Prostate gland (tissue), 2 donors: ENCODE data around the gene FCGR1A.
"Not testable (repeated sequence)": the region's sequence is repeated elsewhere in the genome, so short reads cannot be mapped to it uniquely, and the experiment has no call there.

Experiments
- POLR2A ChIP-seq: fragments of 450-650 bp; IDR thresholded peaks from one replicate; pipeline ENCODE4 v1.6.1; 2016; ENCODE audit warnings: antibody characterized with exemption, mild to moderate bottlenecking
- POLR2AphosphoS5 ChIP-seq: sonication (generic); formaldehyde crosslinking; IDR thresholded peaks from one replicate; pipeline ENCODE4 v1.6.1; 2017; ENCODE audit warnings: antibody characterized with exemption
- TF ChIP-seq, protein P1 (sequence below), 4 experiments: fragments of 200-600 bp in 2 of 4; fragments of 450-650 bp in 2 of 4; sonication (generic) in 2 of 4; IDR thresholded peaks; 1 replicate in 3 of 4; 2 replicates in 1 of 4; pipeline ENCODE4 v1.5.1; 2016 to 2019; ENCODE audit warnings: antibody characterized with exemption in 4 of 4, mild to moderate bottlenecking in 2 of 4, moderate library complexity in 2 of 4

DNA sequence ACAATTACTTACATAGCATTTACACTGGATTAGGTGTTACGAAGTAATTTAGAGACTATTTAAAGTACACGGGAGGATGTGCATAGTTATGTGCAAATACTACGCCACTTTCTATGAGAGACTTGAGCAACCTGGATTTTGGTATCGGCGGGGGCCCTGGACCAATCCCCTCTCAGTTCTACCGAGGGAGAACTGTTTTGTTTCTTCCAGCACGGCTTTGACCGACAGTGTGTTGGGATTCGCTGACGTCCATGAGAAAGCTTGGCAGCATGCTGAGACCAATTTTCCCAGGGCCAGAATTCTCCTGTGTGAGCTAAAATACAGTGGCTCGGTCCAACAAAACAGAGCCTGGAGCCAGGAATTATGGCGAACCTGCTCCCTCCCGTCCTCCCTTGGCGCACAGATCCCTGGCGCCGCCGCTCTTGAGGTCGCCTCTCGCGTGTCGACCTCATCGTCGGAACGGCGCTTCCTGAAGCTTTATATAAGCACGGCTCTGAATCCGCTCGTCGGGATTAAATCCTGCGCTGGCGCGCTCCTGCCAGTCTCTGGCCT, 49.3 kb downstream of the FCGR1A start:
- TF ChIP-seq, protein P1, sequence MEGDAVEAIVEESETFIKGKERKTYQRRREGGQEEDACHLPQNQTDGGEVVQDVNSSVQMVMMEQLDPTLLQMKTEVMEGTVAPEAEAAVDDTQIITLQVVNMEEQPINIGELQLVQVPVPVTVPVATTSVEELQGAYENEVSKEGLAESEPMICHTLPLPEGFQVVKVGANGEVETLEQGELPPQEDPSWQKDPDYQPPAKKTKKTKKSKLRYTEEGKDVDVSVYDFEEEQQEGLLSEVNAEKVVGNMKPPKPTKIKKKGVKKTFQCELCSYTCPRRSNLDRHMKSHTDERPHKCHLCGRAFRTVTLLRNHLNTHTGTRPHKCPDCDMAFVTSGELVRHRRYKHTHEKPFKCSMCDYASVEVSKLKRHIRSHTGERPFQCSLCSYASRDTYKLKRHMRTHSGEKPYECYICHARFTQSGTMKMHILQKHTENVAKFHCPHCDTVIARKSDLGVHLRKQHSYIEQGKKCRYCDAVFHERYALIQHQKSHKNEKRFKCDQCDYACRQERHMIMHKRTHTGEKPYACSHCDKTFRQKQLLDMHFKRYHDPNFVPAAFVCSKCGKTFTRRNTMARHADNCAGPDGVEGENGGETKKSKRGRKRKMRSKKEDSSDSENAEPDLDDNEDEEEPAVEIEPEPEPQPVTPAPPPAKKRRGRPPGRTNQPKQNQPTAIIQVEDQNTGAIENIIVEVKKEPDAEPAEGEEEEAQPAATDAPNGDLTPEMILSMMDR (IDR thresholded peaks at IDR 0.05) = not testable (repeated sequence)
- TF ChIP-seq POLR2AphosphoS5, POLR2A: not testable (repeated sequence)
